HG03196 (cell line): ENCODE data around the gene DNASE1L1.
A peak's percentile ranks its signal among the peaks of the same experiment; 100 is the strongest.
"Not testable (repeated sequence)": the region's sequence is repeated elsewhere in the genome, so short reads cannot be mapped to it uniquely, and the experiment has no call there.

Experiments used
- ATAC-seq: cut with Tn5 transposase; IDR thresholded peaks from one replicate; pipeline ENCODE4 v1.9.1; 2021; ENCODE audit not compliant: unreplicated experiment

Gene DNASE1L1

GRCh38 chrX:154408659-154409221 is 314 bp downstream of the DNASE1L1 start:
- no peak for ATAC-seq

- ATAC-seq, result no peak
These were observed 4.3 kb downstream of the DNASE1L1 start for GRCh38 chrX:154404625-154405192.

- no peak for ATAC-seq
These were observed 5.2 kb downstream of the DNASE1L1 start for GRCh38 chrX:154403858-154404257.

- no peak for ATAC-seq
These were observed 5.9 kb downstream of the DNASE1L1 start for GRCh38 chrX:154403192-154403591.

GRCh38 chrX:154402622-154403127 is 6.4 kb downstream of the DNASE1L1 start:
- no peak for ATAC-seq

GRCh38 chrX:154401918-154402621 is 7.0 kb downstream of the DNASE1L1 start:
- ATAC-seq, result no peak

- ATAC-seq, result no peak
These were observed 7.8 kb downstream of the DNASE1L1 start for GRCh38 chrX:154401045-154401799.

GRCh38 chrX:154400369-154400817 is 8.7 kb downstream of the DNASE1L1 start:
- ATAC-seq, result not testable (repeated sequence)

- ATAC-seq, result no peak
These were observed 9.3 kb downstream of the DNASE1L1 start for GRCh38 chrX:154399527-154400368.

GRCh38 chrX:154398668-154399526 is 10.2 kb downstream of the DNASE1L1 start:
- peak; percentile 34 for ATAC-seq

GRCh38 chrX:154397888-154398667 is 11.0 kb downstream of the DNASE1L1 start, which contains the start of gene RPL10:
Gene RPL10, plus strand, starts transcription at chrX:154398377. Its CDS starts 143 bp downstream, at chrX:154398520.
- peak; percentile 72 for ATAC-seq

GRCh38 chrX:154396973-154397887 is 11.8 kb downstream of the DNASE1L1 start:
- ATAC-seq, result peak; percentile 43

- ATAC-seq, result not testable (repeated sequence)
These were observed 12.7 kb downstream of the DNASE1L1 start for GRCh38 chrX:154396363-154396762.

- peak; percentile 73 for ATAC-seq
These were observed 19.0 kb downstream of the DNASE1L1 start for GRCh38 chrX:154389812-154390747.

- not testable (repeated sequence) for ATAC-seq
These were observed 20.4 kb downstream of the DNASE1L1 start for GRCh38 chrX:154388649-154389048.

- not testable (repeated sequence) for ATAC-seq
These were observed 21.0 kb downstream of the DNASE1L1 start for GRCh38 chrX:154388094-154388493.
